HS-27A (cell line): ENCODE measurements around the gene ZNF547.

Source experiments
- DNase-seq: peaks from one replicate; pipeline ENCODE4 v3.0.0-alpha.2; 2012; ENCODE audit warnings: low read depth, missing footprints

Gene ZNF547

DNA sequence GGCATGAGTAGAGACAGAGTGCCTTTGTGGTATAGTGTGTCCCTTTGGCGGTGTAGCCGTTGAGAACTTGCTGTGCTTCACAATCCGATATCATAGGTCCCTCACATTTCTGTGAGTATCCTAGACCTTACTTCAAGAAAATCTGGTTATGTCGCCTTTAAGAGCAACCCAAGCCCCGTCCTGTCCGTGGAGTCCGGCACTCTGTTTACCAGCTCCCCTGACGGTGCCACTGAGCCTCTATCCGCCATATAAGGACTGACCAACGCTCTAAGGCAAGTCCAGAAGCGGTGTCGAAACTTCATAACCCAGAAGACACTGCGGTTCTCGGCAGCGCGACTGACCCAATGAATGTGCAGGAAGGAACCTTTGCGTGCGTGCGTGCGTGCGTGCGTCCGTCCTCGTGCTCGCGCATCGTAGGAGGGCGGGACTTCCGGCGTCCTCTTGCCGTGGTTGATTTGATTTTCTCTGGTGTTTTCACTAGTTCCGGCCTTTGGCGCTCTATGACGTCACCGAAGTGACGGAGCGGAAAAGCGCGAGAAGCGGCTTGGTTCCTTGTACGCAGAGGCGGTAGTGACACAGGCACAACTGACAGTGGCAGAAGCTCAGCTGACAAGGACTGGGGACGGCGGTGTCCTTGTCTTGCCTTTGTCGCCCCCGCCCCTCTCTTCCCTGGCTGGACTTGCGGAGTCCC lies at the start of gene ZNF547, which contains the start of gene TRAPPC2B:
TSS of gene ZNF547 (plus strand) at position 555 of the 691 bp plus-strand sequence. CDS start 5,005 bp downstream, outside the sequence.
TSS of gene TRAPPC2B (plus strand) at position 555 of the 691 bp plus-strand sequence. CDS start 1,283 bp downstream, outside the sequence.
- peak; percentile 99 for DNase-seq

DNA sequence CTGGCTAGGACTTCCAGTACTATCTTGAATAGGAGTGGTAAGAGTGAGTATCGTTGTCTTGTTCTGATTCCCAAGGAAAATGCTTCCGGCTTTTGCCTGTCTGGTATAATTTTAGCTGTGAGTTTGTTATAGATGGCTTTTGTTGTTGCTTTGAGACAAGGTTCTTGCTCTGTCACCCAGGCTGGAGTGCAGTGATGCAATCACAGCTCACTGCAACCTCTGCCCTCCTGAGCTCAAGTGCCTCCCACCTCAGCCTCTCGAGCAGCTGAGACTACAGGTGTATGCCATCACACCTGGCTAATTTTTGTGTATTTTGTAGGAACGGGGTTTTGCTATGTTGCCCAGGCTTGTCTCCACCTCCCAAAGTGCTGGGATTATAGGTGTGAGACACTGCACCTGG lies 49.2 kb upstream of the ZNF547 start:
- no peak for DNase-seq

DNA sequence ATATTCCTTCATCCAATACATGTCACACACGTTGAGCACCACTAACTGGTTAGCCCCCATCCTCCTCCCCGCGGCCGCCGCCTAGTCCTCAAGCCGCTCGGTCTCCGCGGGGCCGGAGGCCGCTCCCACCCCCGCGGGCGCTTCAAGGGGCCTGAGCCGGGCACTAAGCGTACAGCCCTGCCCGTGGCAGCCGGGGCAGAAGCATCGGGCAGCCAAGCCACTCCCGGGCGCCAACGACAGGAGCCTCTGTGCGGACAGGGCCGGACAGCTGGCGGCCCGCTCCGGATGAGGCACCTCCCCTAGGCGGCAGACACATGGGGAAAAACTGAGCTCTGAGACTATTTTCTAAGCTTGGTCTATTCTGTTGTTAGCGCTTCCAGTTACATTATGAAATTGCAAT lies 45.8 kb upstream of the ZNF547 start:
- no peak for DNase-seq

DNA sequence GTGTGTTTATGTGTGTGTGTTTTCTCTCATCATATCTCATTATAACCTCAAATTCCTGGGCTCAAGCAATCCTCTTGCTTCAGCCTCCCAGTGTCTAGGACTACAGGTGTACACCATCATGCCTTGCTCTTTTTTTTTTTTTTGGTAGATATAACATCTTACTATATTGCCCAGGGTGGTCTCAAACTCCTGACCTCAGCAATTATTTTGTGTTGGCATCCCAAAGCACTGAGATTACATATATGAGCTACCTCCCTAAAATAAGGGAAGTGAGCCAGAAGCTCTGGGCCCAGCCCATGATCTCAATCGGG lies 43.5 kb upstream of the ZNF547 start:
- DNase-seq = no peak

DNA sequence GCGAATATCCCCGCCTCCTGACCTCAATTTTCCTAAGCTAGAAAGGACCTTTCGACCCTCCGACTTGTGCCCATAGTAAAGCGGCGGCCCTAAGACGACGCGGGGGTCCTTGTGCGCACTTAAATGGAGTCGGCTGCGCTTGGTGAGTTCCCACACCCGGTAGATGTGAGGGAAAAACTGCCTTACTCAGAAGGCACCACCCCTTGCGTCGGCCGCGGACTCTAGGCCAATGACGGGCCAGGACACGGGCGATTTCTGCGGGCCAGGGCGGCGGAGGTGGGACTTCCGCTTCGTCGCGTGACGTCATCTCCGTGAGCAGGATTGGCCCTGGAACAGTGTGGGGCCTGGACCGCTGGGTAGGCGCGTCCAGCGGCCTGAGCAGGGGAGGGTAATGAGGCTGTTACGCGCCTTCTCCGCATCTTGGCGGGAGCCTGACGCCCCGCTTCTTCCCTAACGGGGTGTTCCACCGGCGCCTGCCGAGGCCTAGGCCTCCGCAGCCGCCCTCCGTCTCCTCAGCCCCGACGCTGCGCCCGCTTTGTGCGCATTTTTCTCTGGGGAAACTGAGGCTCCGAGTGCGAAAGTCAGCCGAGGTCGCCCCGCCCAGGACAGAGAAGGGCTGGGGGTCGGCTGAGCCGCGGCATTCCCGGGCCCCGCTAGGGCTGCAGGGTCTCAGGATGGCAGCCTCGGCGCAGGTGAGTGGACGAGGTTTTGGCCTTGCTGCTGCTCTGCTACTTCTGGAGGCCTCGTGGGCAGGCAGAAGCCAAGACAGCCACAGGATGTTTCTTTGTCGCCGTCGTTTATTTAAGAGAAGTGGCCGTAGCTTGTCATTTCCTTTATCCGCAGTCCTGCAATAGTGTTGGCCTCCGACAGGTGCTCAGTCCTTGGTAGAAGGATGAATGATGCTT lies 42.9 kb upstream of the ZNF547 start, which contains the start of gene ZNF543:
TSS of gene ZNF543 (plus strand) at position 293 of the 905 bp plus-strand sequence. CDS start at position 675, 382 bp downstream.
- DNase-seq = peak; percentile 95

DNA sequence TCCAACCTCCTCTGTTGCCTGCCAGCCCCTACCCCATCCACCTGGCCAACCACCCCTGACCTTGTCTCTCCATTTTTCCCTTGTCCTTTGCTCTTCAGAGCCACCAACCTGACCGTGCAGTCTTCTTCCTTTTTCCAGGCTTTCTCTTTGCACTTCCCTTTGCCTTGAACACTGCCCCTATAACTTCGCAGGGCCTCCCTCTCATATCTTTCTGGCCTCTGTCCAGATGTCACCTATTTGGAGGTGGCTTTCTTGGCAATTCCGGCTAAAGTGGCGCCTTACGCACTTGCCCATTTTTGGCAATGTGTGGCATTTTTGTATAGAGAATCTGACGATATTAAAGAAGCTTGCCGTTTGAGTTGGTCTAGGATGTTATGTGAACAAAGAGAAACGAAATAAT lies 42.2 kb upstream of the ZNF547 start:
- DNase-seq = no peak

DNA sequence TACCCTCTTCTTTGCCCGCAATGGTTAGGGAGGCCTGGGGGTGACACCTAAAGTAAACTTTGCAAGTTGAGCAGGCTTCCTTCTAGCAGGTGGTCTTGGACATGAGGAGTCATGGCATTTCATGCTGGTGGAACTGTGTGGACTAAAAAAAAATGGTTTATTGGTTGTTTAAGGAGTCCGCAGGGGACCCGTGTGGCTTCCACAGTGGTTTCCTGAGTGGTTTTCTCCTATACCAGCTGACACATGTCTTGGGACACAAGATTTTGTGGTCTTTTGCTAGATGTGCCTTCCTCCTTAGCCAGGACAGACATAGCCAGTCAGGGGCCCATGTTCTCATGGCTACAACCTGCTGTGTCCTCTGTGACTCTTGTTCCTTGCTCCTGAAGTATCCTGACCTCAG lies 41.6 kb upstream of the ZNF547 start:
- DNase-seq = no peak

DNA sequence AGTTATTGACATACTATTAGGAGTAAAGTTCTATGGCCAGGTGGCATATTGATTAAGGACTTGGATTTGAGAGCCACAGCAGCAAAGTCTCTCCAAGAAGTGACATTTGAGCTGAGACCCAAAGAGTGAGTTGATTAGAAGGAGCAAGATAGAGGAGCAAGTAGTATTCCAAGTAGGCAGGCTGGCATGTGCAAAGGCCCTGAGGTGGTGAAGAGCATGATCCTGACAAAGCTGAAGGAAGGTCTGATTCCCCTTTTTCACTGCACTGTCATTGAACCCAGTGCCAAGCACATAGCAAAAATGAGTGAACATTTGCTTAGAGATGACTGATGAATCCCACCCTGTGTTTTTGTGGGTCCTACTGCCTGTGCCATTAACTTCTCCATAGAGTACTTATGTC lies 38.4 kb upstream of the ZNF547 start:
- no peak for DNase-seq

DNA sequence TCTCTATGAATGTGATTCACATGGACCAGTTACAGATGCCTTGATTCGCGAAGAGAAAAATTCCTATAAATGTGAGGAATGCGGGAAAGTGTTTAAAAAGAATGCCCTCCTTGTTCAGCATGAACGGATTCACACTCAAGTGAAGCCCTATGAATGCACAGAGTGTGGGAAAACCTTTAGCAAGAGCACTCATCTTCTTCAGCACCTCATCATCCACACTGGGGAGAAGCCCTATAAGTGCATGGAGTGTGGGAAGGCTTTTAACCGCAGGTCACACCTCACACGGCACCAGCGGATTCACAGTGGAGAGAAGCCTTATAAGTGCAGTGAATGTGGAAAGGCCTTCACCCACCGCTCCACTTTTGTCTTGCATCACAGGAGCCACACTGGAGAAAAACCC lies 35.4 kb upstream of the ZNF547 start:
- no peak for DNase-seq

DNA sequence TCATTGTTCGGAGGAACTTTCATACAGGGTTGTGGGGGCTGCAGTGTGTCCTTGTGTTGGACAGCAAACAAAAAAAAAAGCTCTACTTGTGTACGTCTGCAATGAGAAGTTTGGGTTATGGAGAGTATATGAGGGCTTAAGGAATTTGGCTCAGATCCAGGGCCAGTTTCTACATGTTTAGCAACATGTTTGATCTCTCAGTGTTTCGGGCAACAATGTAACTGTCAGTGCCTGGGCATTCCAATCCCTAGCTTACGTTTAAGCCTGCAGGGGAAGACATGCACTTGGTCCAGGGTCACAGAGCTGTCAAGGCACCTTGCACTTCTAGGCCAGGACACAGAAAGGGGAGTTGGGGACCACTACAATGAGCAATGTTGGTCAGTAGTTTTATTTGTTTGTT lies 29.2 kb upstream of the ZNF547 start:
- DNase-seq = no peak

DNA sequence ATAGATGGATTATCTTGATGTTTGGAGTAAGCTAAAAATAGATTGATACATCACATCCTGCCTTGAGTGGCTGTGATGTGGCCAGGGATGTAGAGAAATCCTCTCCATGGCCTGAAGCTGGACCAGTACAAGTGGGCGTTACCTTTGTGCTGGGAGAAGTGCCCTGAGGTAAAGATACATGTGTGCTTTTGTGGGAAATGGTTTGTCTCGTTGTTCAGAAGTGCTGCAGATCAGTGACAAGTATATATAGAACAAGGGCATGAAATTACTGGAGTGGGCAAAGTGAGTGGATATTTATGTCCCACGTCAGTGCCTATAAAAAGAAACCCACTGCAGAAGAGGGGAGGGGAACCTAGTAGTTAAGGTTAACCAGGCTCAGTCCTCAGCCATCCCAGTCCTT lies 24.5 kb upstream of the ZNF547 start:
- DNase-seq = no peak

DNA sequence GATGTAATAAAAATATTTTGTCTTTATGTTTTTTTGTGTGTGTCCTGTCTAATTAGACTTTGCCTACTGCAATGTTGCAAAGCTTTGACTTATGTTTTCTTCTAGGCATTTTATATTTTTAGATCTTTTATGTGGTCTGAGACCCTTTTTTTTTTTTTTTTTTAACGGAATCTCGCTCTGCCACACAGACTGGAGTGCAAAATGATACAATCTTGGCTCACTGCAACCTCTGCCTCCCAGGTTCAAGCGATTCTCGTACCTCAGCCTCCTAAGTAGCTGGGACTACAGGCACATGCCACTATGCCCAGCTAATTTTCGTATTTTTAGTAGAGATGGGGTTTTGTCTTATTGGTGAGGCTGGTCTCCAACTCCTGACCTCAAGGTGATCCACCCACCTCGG lies 20.8 kb upstream of the ZNF547 start:
- DNase-seq = no peak

DNA sequence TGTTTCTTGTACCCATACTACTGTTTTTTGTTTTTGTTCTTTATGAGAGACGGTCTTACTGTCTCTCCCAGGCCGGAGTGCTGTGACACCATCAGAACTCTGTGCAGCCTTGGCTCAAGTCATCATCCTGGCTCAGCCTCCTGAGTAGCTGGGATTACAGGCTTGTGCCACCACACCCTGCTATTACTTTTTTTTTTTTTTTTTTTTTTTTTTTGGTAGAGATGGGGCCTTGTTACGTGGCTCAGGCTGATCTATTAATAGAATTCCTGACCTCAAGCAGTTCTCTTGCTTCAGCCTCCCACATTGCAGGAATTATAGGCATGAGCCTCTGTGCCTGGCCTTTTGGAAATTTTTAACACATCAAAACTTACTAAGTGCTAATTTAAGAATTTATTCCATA lies 15.2 kb upstream of the ZNF547 start:
- DNase-seq = no peak

DNA sequence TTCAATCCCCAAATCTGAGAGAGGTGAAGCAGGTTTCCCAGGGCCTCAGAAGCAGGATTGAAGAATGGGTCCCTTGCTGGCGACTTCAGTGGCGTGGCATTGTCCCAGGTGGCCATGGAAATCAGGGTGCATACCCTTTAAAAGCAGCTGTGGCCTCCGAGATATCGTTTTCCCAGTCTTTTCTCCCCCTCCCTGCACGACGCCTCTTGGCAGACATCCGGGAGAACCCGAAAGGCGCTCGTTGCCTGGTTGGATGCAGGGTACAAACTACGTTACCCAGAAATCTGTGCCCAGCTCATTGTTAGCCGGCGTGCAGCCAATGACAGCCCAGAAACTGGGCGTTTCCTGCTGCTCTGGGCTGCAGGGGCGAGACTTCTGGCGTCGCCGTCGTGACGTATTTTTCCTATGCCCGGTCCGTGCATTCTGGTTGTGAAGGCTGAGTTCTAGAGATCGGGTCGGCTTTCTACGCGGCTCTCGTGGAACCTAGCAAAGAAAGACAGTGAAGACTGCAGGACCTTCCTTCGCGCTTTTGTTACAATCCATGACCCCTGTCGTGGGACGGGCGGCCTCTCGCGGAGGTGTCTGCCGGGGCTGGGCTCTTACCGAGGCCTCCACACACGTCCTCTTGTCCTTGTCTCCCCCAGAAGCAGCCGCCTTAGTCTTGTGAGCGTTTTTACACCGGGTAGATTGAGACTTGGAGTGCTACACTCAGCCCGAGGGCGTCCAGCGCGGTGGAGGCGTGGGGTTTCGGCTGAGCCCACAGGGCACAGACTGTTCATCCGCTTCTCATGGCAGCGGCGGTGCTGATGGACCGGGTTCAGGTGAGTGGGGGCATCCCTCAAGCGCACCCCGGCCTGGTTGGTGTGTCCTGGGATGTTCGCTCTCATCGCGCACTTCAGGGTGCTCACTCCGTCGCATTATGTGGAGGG lies 12.2 kb upstream of the ZNF547 start, which contains the start of gene ZNF304:
TSS of gene ZNF304 (plus strand) at position 395 of the 929 bp plus-strand sequence. CDS start at position 789, 394 bp downstream.
- peak; percentile 96 for DNase-seq

DNA sequence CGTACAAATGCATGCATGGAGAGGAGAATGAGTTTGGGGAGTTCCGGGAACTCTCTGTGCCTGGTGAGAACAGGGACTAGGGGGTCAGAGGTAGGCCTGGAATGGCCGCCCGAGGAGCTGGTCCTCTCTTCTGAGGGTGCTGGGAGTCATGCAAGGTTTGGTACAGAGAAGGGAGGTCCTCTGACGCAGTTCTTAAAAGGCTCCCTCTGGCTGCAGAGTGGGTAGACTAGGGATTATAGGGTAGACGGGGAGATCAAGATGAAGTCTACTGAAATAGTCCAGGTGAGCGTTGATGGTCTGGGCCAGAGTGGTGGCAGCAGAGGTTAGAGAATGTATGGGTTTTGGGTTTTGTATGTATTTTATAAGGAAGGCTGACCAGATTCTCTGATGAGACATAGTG lies 11.5 kb upstream of the ZNF547 start:
- DNase-seq = no peak

DNA sequence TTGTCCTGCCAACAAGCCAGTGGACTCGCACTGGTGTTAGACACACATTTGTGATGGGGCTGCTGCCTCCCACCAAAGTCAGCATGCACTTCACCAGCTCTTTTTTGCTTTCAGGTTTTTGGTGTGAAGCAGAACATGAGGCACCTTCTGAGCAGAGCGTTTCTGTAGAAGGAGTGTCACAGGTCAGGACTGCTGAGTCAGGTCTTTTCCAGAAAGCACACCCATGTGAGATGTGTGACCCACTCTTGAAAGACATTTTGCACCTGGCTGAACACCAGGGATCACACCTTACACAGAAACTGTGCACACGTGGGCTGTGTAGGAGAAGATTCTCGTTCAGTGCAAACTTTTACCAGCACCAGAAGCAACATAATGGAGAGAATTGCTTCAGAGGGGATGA lies 7.4 kb upstream of the ZNF547 start:
- no peak for DNase-seq

DNA sequence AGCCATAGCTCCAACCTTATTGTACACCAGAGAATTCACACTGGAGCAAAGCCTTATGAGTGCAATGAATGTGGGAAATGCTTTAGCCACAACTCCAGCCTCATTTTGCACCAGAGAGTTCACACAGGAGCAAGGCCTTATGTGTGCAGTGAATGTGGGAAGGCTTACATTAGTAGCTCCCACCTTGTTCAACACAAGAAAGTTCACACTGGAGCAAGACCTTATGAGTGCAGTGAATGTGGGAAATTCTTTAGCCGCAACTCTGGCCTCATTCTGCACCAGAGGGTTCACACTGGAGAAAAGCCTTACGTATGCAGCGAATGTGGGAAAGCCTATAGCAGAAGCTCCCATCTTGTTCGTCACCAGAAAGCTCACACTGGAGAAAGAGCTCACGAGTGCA lies 5.9 kb upstream of the ZNF547 start:
- no peak for DNase-seq

DNA sequence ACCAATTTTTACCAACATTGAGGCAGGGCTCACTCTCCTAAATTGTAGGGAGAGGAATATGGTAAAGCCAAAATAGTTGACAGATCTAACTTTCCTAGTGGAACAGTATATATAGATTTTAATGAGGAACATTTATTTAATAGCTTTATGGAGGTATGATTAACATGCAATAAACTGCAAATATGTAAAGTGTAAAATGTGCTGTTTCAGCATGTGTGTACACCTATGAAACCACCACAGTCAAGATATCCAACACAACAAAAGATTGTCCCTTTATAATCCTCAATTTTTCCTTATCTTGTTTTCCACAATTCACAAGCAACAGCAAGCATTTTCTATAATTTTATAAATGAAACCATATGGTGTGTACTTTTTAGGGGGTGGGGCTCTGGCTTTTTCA lies 4.1 kb upstream of the ZNF547 start:
- DNase-seq = no peak

DNA sequence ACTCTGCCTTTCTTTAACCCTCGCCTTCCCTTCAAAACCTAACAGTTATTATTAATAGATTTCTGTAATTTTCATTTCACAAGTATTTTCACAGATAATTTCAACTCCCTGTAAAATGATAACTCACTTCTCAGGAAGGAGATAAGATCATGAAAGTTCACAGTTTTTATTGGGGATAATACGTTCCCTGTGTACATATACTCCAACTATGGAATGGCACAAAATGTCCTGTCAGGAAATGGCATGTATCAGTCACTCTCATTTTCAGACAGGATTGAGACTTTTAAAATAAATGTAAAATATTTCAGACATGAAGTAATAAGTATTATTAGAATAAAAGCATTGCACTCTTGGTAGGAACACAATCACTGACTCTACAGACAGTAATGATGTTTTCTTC lies 932 bp upstream of the ZNF547 start:
- no peak for DNase-seq

DNA sequence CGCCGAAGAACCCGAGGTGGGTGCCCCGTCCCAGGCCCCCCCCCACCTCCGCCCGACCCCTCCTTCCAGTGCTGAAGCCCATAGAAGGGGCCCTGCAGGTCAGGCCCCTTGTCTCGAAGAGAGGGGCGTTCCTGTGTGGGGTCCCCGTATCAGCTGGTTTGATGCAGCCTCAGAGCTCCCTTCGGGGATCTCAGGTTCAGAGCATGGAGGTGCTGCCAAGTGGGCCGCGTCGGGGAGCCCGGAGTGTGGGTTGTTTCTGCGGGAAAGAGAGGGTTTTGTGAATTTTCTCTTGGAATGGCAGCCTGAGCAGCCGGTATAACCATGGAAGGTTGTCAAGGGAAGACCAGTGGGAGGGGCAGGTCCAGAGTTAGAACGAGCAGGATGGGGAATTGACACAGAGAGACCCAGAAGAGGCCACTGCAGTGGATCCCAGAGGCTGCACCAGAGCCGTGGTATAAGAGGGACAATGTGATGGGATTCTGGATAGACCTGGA lies 384 bp downstream of the ZNF547 start:
- DNase-seq = no peak

DNA sequence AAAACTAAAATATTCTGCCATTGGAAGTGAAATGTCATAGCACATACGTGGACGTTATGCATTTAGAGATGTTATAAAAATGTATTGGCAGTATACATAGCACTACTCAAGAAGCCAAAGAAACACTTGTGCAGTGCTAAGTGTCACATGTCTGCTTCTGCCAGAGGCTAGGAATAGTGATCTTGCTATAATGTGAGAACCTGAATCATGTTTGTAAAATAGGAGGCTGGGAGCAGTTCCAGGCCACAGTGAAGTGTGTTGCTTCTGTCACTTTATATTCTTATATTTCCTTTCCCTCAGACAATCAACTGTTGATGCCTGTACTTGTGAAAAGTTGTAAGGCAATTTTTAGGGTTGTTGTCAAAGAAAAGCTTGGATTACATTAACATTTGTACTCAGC lies 3.4 kb downstream of the ZNF547 start:
- DNase-seq = no peak

DNA sequence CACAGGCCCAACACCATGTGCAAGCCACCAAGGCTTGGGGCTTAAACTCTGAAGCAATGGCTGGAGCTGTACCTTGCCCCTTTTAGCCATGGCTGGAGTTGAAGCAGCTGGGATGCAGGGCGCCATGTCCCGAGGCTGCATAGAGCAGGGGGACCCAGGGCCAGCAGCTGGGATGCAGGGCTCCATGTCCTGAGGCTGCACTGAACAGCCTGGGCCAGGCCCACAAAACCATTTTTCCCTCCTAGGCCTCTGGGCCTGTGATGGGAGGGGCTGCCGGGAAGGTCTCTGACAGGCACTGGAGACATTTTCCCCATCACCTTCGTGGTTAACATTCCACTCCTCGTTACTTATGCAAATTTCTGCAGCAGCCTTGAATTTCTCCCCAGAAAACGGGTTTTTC lies 10.8 kb downstream of the ZNF547 start:
- DNase-seq = no peak
